SK-N-SH (cell line): ENCODE data around the gene HIVEP2. TPM values are rescaled to one million over a fixed set of nuclear protein-coding genes. Genes with fewer than 3 reads are reported as not detected.

Experiments
- CTCF ChIA-PET: fragments of 300-600, 350-600 bp; formaldehyde crosslinking; extraction: SDS; loops from one replicate; lab custom pipeline; 2021; lab: Yijun Ruan, JAX
- POLR2A ChIA-PET: fragments of 350-600 bp; sonication (Branson Sonifier 250); formaldehyde crosslinking; extraction: SDS; loops from one replicate; lab custom pipeline; 2020; ENCODE audit warnings: antibody characterized with exemption, inconsistent platforms; lab: Yijun Ruan, JAX
- DNase-seq: peaks from one replicate; pipeline ENCODE4 v3.0.0; 2012
- H2AFZ ChIP-seq: fragments of 200-600 bp; sonication (generic); 2 replicates; pipeline ENCODE4 v1.8.1; 2016; ENCODE audit warnings: antibody characterized with exemption, mild to moderate bottlenecking, low read depth
- H3F3A ChIP-seq: fragments of 200-600 bp; sonication (generic); replicated peaks from 2 replicates; pipeline ENCODE3; 2016; ENCODE audit warnings: antibody characterized with exemption, mild to moderate bottlenecking; ENCODE audit not compliant: insufficient read depth
- H3K27ac ChIP-seq, 2 experiments: fragments of 200-500 bp in 1 of 2; fragments of 200-600 bp in 1 of 2; sonication (Bioruptor generic) in 1 of 2; sonication (generic), shearing (Covaris generic) in 1 of 2; 2 replicates each; pipeline versions ENCODE4 v1.5.1 to v1.6.1; 2014 to 2016; ENCODE audit warnings: low read depth in 2 of 2, inconsistent platforms in 1 of 2, low read length in 1 of 2, mild to moderate bottlenecking in 1 of 2, mixed read lengths in 1 of 2
- H3K27me3 ChIP-seq: fragments of 200-600 bp; sonication (generic), shearing (Covaris generic); 2 replicates; pipeline ENCODE4 v1.6.1; 2016; ENCODE audit warnings: mixed run types; ENCODE audit not compliant: insufficient read depth
- H3K36me3 ChIP-seq, 2 experiments: fragments of 200-500 bp in 1 of 2; fragments of 200-600 bp in 1 of 2; sonication (Bioruptor generic) in 1 of 2; sonication (generic) in 1 of 2; replicated peaks in 1 of 2; 2 replicates each; pipeline versions ENCODE3 to v1.5.1; 2014 to 2016; ENCODE audit warnings: low read length in 1 of 2, mild to moderate bottlenecking in 1 of 2; ENCODE audit not compliant: insufficient read depth in 2 of 2, control insufficient read depth in 1 of 2
- H3K4me1 ChIP-seq, 2 experiments: fragments of 200-500 bp in 1 of 2; fragments of 200-600 bp in 1 of 2; sonication (Bioruptor generic) in 1 of 2; sonication (generic), shearing (Covaris generic) in 1 of 2; 2 replicates each; pipeline versions ENCODE4 v1.5.1 to v1.6.1; 2014 to 2016; ENCODE audit warnings: low read depth in 1 of 2, low read length in 1 of 2, mixed run types in 1 of 2; ENCODE audit not compliant: insufficient read depth in 2 of 2, control insufficient read depth in 1 of 2
- H3K4me2 ChIP-seq: fragments of 200-600 bp; sonication (generic), shearing (Covaris generic); 2 replicates; pipeline ENCODE4 v1.6.1; 2017; ENCODE audit warnings: mixed run types
- H3K4me3 ChIP-seq, 2 experiments: fragments of 200-500 bp in 1 of 2; fragments of 200-600 bp in 1 of 2; sonication (Bioruptor generic) in 1 of 2; sonication (generic), shearing (Covaris generic) in 1 of 2; 2 replicates each; pipeline versions ENCODE4 v1.5.1 to v1.8.1; 2014 to 2016; ENCODE audit warnings: low read depth in 2 of 2, inconsistent platforms in 1 of 2, low read length in 1 of 2, mild to moderate bottlenecking in 1 of 2, mixed read lengths in 1 of 2, moderate library complexity in 1 of 2
- H3K79me2 ChIP-seq: fragments of 200-600 bp; sonication (generic); 2 replicates; pipeline ENCODE4 v1.8.1; 2017; ENCODE audit warnings: mild to moderate bottlenecking; ENCODE audit not compliant: insufficient read depth
- H3K9ac ChIP-seq: fragments of 200-600 bp; sonication (generic); 2 replicates; pipeline ENCODE4 v1.6.1; 2017; ENCODE audit warnings: mixed run types
- H3K9me2 ChIP-seq: fragments of 200-600 bp; sonication (generic); 2 replicates; pipeline ENCODE4 v1.6.1; 2017; ENCODE audit warnings: mixed run types
- H3K9me3 ChIP-seq: fragments of 200-600 bp; sonication (generic); 2 replicates; pipeline ENCODE4 v1.6.1; 2017; ENCODE audit warnings: mixed run types, mild to moderate bottlenecking, moderate library complexity
- H4K20me1 ChIP-seq: fragments of 200-600 bp; sonication (generic); 2 replicates; pipeline ENCODE4 v1.6.1; 2017; ENCODE audit warnings: mild to moderate bottlenecking, mixed run types; ENCODE audit not compliant: insufficient read depth
- FOSL2 ChIP-seq: IDR thresholded peaks from 2 replicates; pipeline ENCODE4 v1.4.0; 2012; ENCODE audit warnings: low read depth, mild to moderate bottlenecking, moderate library complexity, borderline replicate concordance
- FOXJ3 ChIP-seq: sonication (generic); formaldehyde crosslinking; IDR thresholded peaks from 2 replicates; pipeline ENCODE4 v1.5.1; 2020; ENCODE audit warnings: mild to moderate bottlenecking, missing genetic modification reagents
- GATA2 ChIP-seq: sonication (generic); formaldehyde crosslinking; IDR thresholded peaks from 2 replicates; pipeline ENCODE4 v1.5.0; 2020; ENCODE audit warnings: mild to moderate bottlenecking, missing genetic modification reagents
- JUND ChIP-seq: IDR thresholded peaks from 2 replicates; pipeline ENCODE4 v1.4.0; 2012
- MEF2A ChIP-seq: IDR thresholded peaks from 2 replicates; pipeline ENCODE4 v1.4.0; 2012; ENCODE audit warnings: low read depth, borderline replicate concordance
- NFIC ChIP-seq: IDR thresholded peaks from 2 replicates; pipeline ENCODE4 v1.4.0; 2012; ENCODE audit warnings: borderline replicate concordance
- POLR2AphosphoS5 ChIP-seq: IDR thresholded peaks from 2 replicates; pipeline ENCODE4 v1.6.1; 2012; ENCODE audit warnings: low read depth, low read length
- RAD21 ChIP-seq: IDR thresholded peaks from 2 replicates; pipeline ENCODE4 v1.6.1; 2012; ENCODE audit warnings: mild to moderate bottlenecking, low read length
- RCOR1 ChIP-seq: fragments of 150-350 bp; IDR thresholded peaks from 2 replicates; pipeline ENCODE4 v1.6.1; 2017; ENCODE audit warnings: antibody characterized with exemption, low read length
- SIN3A ChIP-seq: IDR thresholded peaks from 2 replicates; pipeline ENCODE4 v1.6.1; 2012; ENCODE audit warnings: low read depth, mild to moderate bottlenecking, low read length, moderate library complexity, borderline replicate concordance
- TAF1 ChIP-seq: IDR thresholded peaks from 2 replicates; pipeline ENCODE4 v1.6.1; 2012; ENCODE audit warnings: low read depth, mild to moderate bottlenecking, low read length, moderate library complexity, borderline replicate concordance
- TCF12 ChIP-seq: IDR thresholded peaks from 2 replicates; pipeline ENCODE4 v1.4.0; 2012
- USF1 ChIP-seq: IDR thresholded peaks from 2 replicates; pipeline ENCODE4 v1.4.0; 2012; ENCODE audit warnings: low read depth, borderline replicate concordance
- YY1 ChIP-seq: IDR thresholded peaks from 2 replicates; pipeline ENCODE4 v1.4.0; 2012; ENCODE audit warnings: low read depth, mild to moderate bottlenecking
- WGBS: methylation state at CpG from one replicate; pipeline ENCODE4 v1.1.6; 2017; ENCODE audit warnings: low lambda C conversion rate; 5-methylcytosine and 5-hydroxymethylcytosine counted together
- polyA plus RNA-seq, 3 experiments: library from polyadenylated mRNA; depleted of rRNA; stranded (reverse); fragments of >200 nt; gene quantifications; 2 replicates each; pipeline ENCODE4 v1.2.3, GENCODE V29; 2012
- TF ChIP-seq, protein P1 (sequence below): fragments of 150-350 bp; IDR thresholded peaks from 2 replicates; pipeline ENCODE4 v1.6.1; 2017; ENCODE audit warnings: antibody characterized with exemption, low read length, low read depth, borderline replicate concordance

Gene HIVEP2
- polyA plus RNA-seq, 1 of the 3 experiments (the other 2 are of a cell fraction), result 2.5 TPM

DNA sequence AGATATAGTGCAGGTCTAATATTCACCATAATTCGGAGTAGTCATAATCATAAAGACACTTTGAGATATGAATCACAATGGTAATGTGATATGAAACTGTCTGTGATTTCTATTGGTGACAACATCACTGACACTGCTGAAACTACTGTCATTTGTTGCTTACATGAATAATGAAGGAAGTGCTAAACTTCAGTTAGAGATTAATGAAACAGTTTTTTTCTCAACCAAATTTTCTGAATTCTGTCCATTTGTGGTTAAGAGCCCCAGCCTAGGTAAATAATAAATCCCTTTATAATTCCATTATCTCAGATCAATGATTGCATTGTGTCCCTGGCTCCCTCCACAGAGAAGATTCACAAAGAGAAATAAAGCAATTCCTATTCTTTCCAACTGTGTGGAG lies 122.6 kb downstream of the HIVEP2 start:
- no peak for DNase-seq
- Histone ChIP-seq H3K4me1 (peaks cover 15 to 32% of the 10 kb centered on the region in 2 experiments; a peak in 3 of 4 replicates), H3K9ac (no peak overlapping the region), H3K9me3 (no peaks in the 10 kb centered on the region), H3K4me2 (no peak overlapping the region), H3K79me2 (peaks cover 31% of the 10 kb centered on the region), H3K9me2 (no peaks in the 10 kb centered on the region), H3K27ac (peak overlapping the region in 1 of 2 experiments; percentile 28; a peak in 1 of 4 replicates), H3K4me3 (no peak overlapping the region), H3K27me3 (no peaks in the 10 kb centered on the region), H3F3A (peaks cover 5% of the 10 kb centered on the region), H4K20me1 (no peaks in the 10 kb centered on the region), H3K36me3 (no peaks in the 10 kb centered on the region), H2AFZ (no peak overlapping the region)
- CTCF ChIA-PET, result interaction anchor here (1.2 kb wide), 1 partner anchor 20 kb away, joined by 3 read pairs; no protein-coding TSS in a partner anchor
- WGBS, result 100% methylated on average over 1 of the region's 1 CpG
- no peak for TF ChIP-seq USF1
- TF ChIP-seq, protein P1, sequence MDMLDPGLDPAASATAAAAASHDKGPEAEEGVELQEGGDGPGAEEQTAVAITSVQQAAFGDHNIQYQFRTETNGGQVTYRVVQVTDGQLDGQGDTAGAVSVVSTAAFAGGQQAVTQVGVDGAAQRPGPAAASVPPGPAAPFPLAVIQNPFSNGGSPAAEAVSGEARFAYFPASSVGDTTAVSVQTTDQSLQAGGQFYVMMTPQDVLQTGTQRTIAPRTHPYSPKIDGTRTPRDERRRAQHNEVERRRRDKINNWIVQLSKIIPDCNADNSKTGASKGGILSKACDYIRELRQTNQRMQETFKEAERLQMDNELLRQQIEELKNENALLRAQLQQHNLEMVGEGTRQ, result no peak
- POLR2A ChIA-PET, result no interaction called here

DNA sequence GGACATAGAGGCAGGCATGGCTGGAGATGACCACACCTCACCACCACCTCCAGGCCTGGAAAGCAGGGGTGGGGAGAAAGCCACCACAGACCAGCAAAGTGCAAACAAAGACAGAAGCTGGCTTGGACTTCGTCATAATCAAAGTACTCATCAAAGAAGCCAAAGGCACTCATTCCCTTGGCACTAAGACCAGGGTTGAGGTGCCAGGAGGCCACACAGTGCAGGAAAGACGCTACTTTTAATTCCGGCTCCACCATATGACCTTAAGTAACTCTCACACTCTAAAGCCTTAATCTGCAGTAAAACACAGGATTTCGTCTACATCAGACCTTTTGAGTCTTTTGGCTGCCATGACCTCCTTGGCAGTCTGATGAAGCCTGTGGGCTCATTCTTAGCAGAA lies 123.1 kb downstream of the HIVEP2 start:
- H3K79me2 ChIP-seq, result peaks cover 31% of the 10 kb centered on the region

More for the DNA sequence above, 123.1 kb downstream of the HIVEP2 start:
- WGBS, result 96% methylated on average over 4 of the region's 4 CpGs
- DNase-seq, result no peak
- Histone ChIP-seq H3K27me3 (no peaks in the 10 kb centered on the region), H2AFZ (no peak overlapping the region), H3K36me3 (no peaks in the 10 kb centered on the region), H3K4me3 (no peak overlapping the region), H3K4me1 (peaks cover 15 to 29% of the 10 kb centered on the region in 2 experiments; a peak in 3 of 4 replicates), H3K9ac (no peak overlapping the region), H3K9me2 (no peaks in the 10 kb centered on the region), H3F3A (peaks cover under 1% of the 10 kb centered on the region), H3K27ac (no peak overlapping the region; a peak in 1 of 4 replicates), H3K4me2 (no peak overlapping the region), H4K20me1 (no peaks in the 10 kb centered on the region), H3K9me3 (no peaks in the 10 kb centered on the region)
- ChIA-PET CTCF (interaction anchor here (0.5 to 1.2 kb wide), 2 partner anchors 20 to 181 kb away, joined by 3 read pairs; no protein-coding TSS in a partner anchor), POLR2A (no interaction called here)
- TF ChIP-seq FOXJ3 (CRISPR knock-in tag) (no peak), TAF1 (no peak), YY1 (no peak), RCOR1 (no peak), FOSL2 (no peak), RAD21 (no peak), USF1 (no peak), GATA2 (CRISPR knock-in tag) (no peak), TCF12 (no peak), MEF2A (no peak), NFIC (no peak), JUND (no peak), SIN3A (no peak), POLR2AphosphoS5 (no peak)
